NCI-H187 treated with DMSO at 0.1 percent for 48 hours (cell line): Measurements from ENCODE around the gene GNG12.

ENCODE experiments used
- DNase-seq: peaks from one replicate; lab custom pipeline; 2025; lab: John Stamatoyannopoulos, UW

Gene GNG12

DNA sequence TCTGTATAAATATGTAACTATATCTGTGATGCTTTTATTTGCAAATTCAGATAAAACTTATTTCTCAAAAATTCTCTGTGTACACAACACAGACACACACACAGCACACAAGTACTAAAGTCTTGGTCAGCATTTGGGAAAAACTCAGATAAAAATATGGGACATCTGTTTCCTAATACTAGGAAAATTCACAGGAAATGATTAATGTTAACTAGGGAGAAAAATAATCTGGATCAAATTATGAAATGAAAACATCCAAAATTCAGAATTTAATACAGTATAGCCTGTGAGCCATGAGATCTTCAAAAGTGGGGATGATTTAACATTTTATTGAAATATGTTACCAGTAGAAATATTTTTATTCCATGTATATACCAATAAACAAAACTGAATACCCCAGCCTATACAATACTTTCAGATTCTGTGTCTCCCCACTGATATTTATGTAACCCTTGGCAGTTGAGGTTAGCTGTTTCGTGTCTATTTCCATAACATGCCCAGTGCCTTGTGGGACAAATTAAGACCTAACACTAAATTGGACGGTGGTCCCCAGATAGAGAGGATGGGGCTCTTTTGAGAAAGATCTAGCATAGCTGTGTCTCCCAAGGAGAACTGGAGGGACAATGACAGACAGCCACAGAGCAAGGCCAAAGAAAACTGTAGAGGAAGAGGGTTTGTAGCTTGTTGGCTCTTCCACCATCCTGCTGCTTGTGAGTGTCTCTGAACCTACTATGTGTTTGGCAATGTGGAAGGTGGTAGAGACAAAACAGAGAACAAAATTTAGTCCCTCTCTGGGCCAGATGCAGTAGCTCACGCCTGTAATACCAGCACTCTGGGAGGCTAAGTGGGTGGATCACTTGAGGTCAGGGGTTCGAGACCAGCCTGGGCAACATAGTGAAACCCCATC, 47.2 kb downstream of the GNG12 start:
- no peak for DNase-seq

DNA sequence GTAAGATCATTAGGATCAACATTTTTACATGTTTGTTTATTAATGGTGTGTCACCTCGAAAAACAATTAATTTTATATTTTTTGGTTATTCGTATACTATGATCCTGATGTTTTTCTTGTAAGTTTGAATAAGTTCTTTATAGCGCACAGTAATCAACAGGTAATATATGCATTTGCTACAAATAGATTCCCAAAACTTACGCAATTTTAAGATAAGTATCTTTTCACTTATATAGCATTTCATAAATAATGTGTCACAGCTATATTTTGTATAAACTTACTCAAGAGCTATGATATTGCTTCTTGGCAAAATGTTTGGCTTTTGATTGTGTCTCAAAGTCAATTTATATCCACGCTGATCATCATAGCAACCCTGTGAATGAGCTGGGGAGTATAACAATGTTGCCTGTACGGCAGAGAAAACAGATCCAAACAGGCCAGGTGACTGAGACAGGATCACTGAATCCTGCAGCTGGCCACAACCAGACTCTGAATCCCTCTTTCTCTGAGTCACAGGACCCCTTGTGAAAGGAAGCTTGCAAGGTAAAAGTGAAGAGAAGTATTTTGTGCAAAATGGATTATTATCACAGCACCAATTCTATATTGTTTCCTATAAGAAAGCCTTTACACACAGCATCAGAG, 48.6 kb downstream of the GNG12 start:
- no peak for DNase-seq

DNA sequence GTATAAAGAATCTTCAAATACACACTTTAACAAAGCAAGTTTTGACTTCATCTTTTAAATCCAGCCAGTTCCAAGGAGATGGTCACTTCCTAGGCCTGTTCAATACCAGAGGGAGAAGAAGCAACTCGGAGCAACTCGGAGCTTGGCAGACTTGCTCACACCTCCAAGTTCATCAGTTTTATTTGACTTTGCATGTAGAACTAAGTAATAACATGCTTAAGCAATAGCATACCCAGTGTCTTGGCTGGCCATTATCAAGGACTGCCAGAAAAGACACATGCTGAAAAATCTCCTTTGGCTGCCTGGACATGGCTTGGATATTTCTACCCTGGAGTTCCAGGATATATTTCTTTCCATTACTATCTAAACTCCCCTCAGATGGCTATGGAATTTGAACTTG, 52.6 kb downstream of the GNG12 start:
- DNase-seq: no peak

DNA sequence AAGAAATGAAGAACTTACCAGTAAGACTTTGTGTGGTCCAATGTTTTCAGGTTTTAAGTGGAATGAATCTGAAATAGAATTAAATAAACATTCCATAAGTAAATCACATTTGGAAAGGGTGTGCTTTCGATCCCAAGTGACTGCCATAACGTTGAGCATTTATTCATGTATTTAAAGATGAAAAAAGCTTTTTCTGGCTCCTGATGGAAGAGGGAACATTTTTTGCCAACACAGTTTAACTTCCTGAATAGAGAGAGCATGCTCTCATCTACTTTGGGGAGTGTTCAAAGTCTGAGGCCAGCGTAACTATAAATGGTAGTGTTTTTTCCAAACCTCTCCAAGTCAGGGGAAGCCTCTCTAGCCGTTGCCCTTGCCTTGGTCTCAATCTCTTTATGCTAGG, 55.8 kb downstream of the GNG12 start:
- no peak for DNase-seq

DNA sequence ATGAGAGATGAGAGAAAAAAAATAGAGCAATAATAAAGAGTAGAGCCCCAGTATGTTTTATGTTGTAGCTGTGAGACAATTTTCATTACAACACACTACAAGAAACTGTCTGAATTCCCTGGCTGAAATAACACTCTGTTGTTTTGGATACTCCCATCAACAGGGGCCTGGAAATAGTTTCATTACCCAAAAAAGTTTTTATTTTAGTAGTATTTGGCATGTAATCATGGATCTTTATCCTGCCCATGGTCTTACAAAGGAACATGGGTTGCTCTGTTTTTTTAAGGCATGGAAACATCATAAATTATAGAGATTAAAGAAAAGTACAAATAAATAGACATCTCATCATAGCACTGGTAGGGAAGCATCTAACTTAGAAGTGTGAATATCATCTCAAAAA, 56.3 kb downstream of the GNG12 start:
- DNase-seq: no peak

DNA sequence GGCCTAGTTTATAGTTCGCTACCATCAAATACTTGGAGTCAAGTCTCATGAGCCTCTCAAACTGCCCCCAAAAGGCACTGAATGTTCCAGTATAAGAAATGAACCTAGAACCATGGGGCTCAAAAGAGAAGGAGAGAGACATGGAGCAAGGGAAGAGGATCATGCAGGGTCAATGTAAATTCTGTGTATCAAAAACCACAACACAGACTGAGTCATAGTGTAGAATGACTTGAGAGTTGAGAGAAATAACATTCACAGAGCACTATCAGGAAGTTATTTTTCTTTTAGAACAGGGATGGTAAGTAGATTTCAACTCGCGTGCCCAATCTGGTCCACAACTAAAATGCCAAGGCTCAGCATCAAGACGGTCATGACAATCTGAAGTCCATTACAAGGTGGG, 59.8 kb downstream of the GNG12 start:
- DNase-seq: no peak

DNA sequence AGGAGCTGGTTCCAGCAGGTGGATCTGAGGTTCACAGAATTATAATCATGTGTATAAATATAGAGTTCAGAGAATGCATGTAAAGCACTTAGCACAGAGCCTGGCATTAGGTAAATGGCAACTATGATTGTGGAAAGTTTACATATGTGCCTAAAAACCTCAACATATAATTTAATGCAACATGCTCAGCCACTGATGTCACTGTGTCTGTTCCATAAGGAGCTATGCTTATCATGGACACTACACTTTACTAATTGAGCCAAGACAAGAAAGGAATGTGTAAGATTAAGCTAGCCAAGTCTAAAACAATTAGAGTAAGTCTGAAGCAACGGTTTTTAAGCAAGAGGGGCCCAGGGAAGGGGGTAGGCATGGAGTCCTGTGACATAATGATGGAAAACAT, 61.5 kb downstream of the GNG12 start:
- no peak for DNase-seq

DNA sequence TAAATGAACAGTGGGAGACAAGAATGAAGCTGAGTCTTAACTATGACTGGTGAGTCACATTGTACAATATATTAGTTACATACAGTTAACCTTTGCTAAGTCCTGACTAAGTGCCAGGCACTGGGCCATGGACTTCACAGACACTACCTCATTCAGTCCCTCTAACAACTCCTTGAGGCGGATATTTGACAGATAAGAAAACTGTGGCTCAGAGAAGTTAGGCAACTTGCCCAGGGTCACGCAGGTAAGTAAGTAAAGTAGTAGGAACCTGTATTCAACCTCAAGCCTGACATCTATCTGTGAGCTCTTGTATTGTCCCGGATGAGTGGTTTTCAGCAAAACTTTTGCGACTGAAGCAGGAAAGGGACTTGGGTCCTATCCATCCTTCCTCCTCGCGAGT, 62.1 kb downstream of the GNG12 start:
- no peak for DNase-seq

DNA sequence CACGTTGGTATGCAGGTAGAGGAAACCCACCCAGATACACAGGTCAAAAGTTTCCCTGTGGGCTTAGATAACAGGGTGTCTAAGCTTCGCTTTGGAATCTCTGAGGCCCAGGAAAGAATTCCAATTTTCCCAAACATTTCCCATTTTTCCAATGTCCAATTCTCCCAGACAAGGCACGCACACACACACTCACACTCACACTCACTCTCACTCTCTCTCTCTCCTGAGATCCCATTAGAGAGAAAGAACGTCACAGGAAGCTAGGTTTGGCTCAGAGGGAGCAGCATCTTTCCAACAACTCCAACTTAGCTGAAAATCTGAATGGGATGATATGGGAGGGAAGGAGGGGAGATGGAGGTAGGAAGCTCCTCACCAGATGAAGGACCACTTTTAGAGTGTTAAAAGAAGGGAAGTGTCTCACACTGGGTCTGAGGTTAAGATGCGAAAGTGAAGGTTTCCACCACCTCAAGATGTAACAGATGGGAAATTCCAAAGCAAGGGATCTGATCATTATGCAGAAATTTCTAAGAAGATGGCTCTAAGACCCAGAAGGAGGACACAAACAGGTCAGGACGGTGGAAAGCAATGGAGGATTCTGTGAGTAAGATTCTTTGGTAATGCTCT, 63.5 kb downstream of the GNG12 start:
- DNase-seq: no peak

DNA sequence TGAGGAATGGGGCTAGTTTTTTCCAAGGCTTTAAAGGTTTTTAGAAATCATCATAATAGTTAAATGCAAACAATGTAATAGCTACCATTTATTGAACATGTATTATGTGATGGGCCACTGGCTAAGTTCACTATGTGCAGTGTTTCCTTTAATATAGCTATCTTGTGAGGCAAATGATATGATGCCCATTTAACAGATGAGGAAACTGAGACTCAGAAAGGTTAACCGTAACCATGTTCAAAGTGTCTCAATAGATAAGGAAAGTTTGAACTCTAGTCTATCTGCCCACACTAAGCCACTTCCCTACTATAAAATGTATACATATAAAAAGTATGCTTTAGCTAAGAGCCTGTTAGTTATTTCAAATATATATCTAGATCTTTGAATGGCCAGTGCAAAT, 64.8 kb downstream of the GNG12 start:
- no peak for DNase-seq

DNA sequence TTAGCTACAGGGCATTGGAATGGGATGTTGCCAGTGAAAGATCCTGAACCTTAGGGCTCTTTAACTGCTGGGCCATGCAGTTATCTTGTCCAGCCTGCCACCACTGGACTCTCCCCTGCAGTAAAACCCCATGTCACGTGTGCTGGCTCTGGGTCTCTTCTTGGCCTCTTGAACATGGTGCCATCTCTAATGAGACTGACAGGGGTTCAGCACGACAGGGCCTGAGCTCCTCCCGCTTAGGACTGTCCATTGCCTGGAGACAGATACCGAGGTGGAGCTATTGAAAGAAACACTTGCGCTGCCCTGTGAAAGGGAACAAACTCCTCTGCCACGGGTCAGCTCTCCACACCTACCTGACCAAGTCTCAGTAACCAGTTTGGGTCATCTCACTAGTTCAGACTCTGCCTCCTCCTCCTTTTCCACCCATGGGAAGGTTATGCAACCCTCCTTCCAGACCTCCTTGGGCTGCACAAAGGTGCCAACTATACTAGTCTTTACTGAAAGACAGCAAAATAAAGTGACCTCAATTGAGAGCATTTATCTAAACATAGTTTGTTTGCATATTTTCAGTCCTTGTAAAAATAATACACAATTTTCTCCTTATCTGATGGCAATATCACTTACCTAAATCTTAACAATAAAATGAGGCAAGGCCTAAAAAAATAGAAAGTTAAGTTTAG, 66.0 kb downstream of the GNG12 start:
- no peak for DNase-seq

DNA sequence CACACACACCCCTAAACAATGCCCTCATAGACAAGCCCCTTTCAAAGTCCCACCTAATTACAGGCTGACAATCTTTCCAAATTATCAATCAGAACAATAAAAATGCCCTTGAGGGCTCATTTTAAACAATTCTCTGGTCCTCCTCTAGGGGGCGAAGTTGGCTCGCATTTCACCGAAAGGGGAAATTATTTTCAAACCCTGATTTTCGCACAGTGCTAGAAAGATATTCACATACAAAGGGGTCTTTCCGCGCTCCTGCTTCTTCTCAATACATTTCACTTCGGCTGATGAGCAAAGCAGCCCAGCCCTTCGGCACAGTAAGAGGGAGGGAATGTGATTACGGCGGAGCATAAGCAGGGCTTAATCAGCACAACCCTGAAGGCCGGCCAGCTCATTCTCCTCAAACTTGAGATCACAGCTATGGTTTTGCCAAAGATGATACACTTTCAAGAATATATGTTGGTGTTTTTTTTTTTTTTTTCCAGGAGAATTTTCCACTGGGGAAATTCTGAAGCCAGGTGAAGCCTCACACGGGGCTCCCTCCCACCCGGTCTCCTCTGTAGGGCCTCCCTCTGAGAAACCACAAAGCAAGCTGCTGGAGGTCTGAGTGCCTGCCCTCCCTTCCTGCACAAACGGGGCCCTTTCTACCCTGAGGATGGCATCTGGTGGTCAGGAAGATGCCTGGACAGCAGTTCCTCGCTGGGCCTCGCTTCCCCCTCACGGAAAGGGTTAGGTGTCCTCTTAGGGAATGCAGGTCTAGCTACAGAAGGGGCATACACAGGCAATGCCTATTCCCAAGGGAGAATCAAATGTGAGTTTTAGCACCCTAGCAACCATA, 66.9 kb downstream of the GNG12 start:
- no peak for DNase-seq

DNA sequence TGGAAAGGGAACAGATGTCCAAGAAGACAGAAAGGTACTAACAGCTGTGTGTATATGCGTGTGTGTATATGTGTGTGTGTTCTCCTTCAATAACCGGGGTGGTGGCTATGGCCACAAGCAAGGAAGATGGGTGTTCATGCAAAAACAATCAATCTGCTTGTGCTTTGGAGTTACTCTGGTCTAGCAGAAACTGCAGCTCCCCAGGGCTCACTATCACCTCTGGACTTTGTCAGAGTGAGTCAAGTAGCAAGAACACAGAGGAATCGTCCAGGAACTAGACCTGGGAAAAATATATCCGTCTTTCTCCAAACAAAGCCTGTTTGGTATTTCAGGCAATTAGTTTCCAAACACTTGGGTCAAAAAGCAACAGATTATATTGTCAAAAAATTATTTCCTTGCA, 68.6 kb downstream of the GNG12 start:
- DNase-seq: no peak

DNA sequence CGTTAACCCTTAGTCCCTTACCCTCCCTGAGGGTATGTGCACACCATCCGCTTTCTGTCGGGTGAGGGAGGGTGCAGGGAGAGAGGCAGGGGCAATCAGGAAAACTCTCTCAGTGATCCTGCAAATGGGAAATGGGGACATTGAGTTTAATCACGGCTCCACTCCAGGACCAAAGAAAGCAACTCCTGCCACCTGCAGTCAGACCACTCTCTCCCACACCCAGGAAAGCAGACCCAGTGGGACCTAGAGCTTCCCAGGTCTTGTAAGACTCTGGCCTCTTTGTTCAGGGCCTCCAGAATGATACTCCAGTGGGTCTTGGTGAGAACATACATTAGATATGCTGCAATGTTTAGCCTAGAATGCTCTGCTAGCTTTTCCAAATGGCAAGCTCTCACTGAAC, 71.5 kb downstream of the GNG12 start:
- DNase-seq: no peak

DNA sequence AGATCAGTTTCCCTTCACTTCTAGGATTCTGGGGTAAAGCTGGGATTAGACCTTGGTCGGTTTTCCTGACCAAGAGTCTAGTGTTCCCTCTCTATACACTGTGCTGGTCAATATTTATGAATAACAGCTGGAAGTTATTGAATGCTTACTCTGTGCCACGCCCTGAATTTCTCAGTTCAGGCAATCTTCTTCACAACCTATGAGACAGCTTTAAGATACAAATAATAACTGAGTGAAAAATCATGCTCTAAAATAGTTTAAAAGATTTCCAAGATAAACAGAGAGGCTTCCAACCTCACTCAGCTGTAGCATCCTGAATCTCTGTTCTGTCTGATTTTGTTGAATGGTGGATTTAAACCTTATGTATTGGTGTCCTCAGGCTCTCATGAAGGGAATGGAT, 72.2 kb downstream of the GNG12 start:
- DNase-seq: no peak

DNA sequence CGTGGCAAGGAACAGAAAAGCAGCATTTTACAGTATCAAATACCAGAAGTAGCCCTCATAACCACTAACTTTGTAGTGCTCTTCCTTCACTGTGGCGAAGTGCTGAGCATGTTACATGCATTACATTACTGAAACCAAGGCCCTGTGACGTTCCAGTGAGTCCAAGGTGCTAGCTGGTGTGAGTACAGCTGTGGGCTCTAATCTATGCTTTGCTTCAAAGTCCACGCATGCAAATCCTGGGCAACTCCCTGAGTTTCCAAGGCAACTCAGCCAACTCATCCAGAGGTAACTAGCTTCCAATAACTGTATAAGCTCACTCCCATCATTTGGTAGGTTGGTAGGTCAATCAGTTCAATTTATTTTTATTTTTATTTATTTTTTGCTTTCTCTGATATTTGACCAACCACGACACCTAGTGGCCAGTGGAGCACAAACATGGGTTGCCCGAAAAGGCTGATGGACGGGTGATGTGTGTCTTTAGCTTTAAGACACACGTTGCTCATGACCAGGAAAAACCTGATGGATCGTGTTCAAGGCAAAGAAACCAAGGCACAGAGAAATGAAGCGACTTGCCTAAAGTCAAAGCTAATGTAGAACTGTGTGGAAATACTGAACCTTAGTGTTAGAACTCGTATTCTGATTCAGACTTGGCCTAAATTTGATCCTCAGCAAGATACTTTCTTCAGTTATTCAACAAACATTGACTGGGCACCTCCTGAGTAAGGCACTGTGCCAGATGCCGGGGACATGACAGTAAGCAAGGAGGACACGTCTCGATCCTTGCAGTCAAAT, 73.0 kb downstream of the GNG12 start:
- DNase-seq: no peak

DNA sequence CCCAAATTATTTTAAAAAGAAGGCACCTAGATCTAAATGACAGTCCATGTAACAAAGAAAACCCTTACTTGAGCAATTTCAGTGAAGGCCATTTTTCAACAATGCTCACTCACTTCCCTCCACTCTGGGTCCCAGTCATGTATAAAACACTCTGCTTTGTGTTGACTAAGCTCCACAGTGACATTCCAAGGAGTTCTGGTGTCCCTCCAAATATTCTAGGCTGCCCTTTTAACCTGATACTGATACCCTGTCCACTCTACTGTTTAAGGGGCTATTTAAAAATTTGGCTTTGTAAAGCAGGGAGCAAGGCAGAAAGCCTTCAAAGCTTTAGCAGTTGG, 73.6 kb downstream of the GNG12 start:
- no peak for DNase-seq

DNA sequence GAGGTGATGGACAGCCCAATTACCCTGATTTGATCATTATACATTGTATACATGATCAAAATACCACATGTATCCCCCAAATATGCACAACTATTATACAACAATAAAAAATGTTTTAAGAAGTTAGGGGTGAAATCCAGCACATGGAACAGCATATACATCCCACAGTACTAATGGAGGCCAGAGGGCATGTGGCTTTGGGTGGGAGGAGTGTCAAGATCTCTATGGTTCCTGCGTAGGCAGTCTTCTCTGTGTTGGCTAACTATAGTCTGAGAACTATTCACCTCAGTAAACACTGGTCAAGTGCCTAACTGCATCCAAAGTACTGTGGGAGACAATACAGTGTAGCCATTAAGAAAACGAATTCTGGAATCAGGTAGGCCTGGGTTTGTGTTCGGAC, 74.2 kb downstream of the GNG12 start:
- no peak for DNase-seq

DNA sequence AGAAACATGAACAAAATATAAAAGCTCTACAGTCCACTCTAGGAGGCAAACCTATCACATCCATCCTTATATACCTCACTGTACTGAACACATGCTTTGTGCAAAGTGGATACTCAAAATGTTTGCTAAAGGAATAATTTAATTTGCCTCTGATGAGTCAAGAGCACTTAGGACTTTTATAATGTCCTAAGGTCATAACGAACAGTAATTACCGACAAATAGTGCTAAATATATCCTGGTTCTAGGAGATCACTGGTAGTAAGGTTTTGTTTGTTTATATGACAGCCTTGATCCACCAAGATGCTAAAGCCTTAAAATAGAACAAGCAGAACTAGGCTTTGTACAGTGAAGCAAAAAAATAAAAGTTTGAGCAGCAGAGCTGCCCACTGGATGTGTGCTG, 77.6 kb downstream of the GNG12 start:
- DNase-seq: peak; percentile 62

DNA sequence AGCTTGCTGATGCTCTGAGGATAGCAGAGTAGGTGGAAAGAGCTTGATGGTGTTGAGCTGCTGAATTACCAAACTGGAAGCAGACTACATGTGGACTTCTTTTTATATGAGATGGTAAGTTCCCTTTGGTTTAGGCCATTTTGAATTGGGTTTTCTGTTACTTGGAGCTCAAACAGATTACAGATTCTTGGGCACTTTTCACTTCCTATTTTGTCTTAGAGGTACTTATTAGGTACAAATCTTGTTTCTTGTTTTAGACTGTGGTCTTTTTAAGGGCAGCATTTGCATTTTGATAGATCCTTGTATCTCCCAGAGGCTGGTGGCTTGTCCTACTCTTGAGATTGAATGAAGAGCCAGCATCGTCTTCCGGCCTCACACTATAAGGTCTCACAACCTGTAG, 78.1 kb downstream of the GNG12 start:
- no peak for DNase-seq

DNA sequence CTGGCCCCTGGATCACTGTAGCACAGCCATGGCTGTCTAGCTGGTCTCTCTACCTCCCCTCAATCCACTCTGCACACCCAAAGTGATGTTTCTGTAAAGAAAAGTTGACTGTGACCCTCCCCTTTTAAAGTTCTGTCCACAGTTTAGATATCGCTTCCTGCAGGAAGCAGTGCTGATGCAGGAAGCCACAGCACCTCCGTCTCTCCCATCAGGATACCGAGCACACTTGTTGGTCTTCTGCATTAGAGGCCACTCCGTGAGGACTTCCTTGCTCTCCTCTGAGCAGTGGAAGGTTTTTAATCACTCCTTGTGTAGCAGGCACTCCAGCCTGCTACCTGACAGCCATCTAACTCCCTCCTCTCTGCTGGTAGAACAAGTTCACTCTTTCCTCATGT, 78.7 kb downstream of the GNG12 start:
- DNase-seq: no peak
